GM18508 (cell line): ENCODE results near the gene SYNE2.
"Not testable (repeated sequence)": the region's sequence is repeated elsewhere in the genome, so short reads cannot be mapped to it uniquely, and the experiment has no call there.

Experiments
- ATAC-seq: cut with Tn5 transposase; IDR thresholded peaks from one replicate; pipeline ENCODE4 v1.9.1; 2021; ENCODE audit warnings: moderate number of reproducible peaks; ENCODE audit not compliant: insufficient read depth, unreplicated experiment

The SYNE2 gene, protein sequence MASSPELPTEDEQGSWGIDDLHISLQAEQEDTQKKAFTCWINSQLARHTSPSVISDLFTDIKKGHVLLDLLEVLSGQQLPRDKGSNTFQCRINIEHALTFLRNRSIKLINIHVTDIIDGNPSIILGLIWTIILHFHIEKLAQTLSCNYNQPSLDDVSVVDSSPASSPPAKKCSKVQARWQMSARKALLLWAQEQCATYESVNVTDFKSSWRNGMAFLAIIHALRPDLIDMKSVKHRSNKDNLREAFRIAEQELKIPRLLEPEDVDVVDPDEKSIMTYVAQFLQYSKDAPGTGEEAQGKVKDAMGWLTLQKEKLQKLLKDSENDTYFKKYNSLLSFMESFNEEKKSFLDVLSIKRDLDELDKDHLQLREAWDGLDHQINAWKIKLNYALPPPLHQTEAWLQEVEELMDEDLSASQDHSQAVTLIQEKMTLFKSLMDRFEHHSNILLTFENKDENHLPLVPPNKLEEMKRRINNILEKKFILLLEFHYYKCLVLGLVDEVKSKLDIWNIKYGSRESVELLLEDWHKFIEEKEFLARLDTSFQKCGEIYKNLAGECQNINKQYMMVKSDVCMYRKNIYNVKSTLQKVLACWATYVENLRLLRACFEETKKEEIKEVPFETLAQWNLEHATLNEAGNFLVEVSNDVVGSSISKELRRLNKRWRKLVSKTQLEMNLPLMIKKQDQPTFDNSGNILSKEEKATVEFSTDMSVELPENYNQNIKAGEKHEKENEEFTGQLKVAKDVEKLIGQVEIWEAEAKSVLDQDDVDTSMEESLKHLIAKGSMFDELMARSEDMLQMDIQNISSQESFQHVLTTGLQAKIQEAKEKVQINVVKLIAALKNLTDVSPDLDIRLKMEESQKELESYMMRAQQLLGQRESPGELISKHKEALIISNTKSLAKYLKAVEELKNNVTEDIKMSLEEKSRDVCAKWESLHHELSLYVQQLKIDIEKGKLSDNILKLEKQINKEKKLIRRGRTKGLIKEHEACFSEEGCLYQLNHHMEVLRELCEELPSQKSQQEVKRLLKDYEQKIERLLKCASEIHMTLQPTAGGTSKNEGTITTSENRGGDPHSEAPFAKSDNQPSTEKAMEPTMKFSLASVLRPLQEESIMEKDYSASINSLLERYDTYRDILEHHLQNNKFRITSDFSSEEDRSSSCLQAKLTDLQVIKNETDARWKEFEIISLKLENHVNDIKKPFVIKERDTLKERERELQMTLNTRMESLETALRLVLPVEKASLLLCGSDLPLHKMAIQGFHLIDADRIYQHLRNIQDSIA (N-terminal part only)

GRCh38 chr14:63852817-63853731, at the start of gene SYNE2:
TSS of gene SYNE2 (plus strand) at chr14:63853004. CDS start at chr14:63909149, 56,145 bp downstream.
- peak; percentile 31 for ATAC-seq

DNA sequence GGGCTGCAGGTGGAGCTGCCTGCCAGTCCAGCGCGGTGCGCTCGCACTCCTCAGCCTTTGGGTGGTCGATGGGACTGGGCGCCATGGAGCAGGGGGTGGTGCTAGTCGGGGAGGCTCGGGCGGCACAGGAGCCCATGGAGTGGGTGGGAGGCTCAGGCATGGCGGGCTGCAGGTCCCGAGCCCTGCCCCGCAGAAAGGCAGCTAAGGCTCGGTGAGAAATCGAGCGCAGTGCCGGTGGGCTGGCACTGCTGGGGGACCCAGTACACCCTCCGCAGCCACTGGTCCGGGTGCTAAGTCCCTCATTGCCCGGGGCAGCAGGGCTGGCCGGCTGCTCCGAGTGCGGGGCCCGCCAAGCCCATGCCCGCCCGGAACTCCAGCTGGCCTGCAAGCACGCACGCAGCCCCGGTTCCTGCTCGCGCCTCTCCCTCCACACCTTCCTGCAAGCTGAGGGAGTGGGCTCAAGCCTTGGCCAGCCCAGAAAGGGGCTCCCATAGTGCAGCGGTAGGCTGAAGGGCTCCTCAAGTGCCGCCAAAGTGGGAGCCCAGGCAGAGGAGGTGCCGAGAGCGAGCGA, 49.5 kb upstream of the SYNE2 start:
- ATAC-seq, result not testable (repeated sequence)

DNA sequence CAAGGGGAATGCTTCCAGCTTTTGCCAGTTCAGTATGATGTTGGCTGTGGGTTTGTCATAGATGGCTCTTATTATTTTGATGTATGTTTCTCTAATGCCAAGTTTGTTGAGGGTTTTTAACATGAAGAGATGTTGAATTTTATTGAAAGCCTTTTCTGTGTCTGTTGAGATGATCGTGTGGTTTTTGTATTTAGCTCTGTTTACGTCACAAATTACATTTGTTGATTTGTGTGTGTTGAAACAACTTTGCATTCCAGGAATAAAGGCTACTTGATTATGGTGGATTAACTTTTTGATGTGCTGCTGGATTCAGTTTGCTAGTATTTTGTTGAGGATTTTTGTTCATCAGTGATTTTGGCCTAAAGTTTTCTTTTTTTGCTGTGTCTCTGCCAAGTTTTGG, 46.7 kb upstream of the SYNE2 start:
- not testable (repeated sequence) for ATAC-seq

GRCh38 chr14:63811692-63812091, 41.1 kb upstream of the SYNE2 start:
- not testable (repeated sequence) for ATAC-seq

DNA sequence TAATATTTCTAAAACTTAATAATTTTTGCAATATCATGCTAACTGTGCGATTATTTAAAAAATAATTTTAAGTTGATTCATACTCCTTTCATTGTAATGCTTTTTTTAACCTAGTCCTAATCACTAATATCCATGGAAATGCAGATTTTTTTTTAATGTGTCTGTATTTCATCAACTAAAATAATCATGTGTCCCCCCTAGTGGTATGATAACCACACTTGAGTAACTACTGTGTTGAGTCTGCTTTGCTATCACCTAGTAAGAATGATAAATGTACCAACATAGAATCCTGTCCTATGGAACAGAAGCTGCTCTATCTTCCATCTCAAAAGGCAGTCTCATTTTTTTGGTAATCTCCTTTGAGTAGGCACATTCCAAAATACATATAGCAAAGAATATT, 19.1 kb upstream of the SYNE2 start:
- ATAC-seq, result no peak

DNA sequence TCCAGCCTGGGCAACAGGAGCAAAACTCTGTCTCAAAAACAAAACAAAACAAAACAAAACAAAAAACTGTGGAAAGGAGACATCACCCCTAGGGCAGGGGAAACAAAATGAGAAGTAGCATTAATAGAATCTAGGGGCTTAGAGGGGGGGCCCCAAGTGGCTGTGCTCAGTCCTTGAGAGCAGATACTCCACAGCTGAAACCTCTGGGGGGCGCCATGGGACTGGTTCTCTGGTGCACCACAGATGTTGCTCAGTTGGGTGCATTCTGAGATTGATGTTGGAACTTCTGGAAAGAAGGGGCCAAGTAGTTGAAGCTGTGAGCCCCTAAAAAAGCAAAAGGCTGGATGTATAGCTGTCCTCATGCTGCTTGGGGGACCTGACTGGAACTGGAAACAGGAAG, 11.8 kb upstream of the SYNE2 start:
- no peak for ATAC-seq

GRCh38 chr14:63843796-63844195, 9.0 kb upstream of the SYNE2 start:
- ATAC-seq, result no peak

DNA sequence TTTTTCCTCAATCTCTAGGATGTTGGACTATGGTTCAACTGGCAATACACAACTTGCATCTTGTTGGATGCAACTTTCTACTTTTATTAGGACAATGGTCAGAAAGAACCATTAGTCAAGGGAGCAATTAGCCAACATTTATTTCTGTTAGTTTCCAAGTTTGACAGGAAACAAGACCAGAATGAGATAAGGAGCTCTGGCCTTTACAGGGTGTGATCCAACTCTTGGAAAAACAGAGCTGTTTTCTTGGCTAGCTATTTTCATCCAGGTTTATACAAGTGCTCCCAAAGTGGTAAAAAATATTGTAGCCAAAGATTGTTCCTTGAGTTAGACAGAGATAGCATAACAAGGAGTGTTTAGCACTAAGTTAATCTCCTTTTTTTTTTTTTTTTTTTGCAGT, 3.9 kb upstream of the SYNE2 start:
- no peak for ATAC-seq

- no peak for ATAC-seq
Measured at GRCh38 chr14:63852271-63852816, 460 bp upstream of the SYNE2 start.

DNA sequence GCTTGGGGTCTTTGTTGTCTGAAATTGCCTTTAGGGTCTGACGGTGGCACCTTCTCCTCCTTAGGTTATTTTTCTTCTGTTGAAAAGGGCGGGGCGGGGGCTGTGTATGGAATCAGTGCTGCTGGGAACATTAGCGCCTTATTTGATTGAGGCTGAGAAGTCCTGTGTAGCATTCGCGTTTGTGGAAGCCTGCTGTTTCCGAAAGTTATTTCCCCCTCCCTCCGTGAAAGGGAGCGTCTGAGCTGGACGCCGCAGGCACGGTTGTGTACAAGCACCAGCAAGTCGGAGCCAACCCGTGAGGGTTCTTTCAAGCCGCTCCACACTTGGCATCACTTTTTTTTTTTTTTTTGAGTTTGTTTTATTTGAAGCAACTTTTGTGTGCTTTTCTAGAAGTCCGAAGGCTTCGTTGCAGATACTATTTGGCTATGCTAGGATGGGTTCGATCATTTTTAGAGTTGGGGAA, 1.1 kb downstream of the SYNE2 start:
- no peak for ATAC-seq

DNA sequence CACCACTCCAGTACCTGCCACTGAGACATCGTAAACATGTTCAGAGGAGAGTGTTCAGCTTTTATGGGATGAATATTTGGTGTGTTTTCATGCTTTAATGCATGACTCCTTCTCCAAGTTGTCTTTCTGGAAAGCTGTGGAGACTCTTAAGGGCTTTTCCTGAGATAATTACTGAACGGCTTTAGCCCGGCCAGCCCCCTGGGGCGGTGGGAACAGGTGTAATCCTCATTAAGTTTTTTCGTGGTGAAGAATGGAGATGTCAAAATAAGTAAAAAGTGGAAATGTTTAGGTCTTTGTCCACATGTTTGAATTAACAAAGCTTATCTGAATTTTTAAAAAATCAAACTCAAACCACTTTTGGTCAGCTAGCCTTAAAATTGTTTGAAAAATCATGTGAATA, 1.5 kb downstream of the SYNE2 start:
- no peak for ATAC-seq

- ATAC-seq, result no peak
Measured at GRCh38 chr14:63855281-63855680, 2.5 kb downstream of the SYNE2 start.

GRCh38 chr14:63857466-63858030, 4.7 kb downstream of the SYNE2 start:
- no peak for ATAC-seq

- no peak for ATAC-seq
Measured at GRCh38 chr14:63860146-63860545, 7.3 kb downstream of the SYNE2 start.

- no peak for ATAC-seq
Measured at GRCh38 chr14:63862163-63862562, 9.4 kb downstream of the SYNE2 start.

- ATAC-seq, result no peak
Measured at GRCh38 chr14:63863004-63863403, 10.2 kb downstream of the SYNE2 start.

GRCh38 chr14:63864775-63865174, 12.0 kb downstream of the SYNE2 start:
- ATAC-seq, result not testable (repeated sequence)
